IMR-90 (cell line): Measurements from ENCODE around the gene MLLT3. TPM values are rescaled to one million over a fixed set of nuclear protein-coding genes. Genes with fewer than 3 reads are reported as not detected.

Experiments used
- ATAC-seq: fragments of 200-7000 bp; cut with Tn5 transposase; 2 replicates; pipeline ENCODE4 v1.9.1; 2020; ENCODE audit warnings: low read depth, mild to moderate bottlenecking, moderate library complexity
- BruUV-seq: library from RNA; stranded (reverse); fragments of 400-500 nt; replicated peaks from 2 replicates; lab custom pipeline; 2021; lab: Mats Ljungman, UMichigan
- CTCF ChIA-PET: fragments of 300-600 bp; formaldehyde crosslinking; extraction: SDS; loops from one replicate; lab custom pipeline; 2021; ENCODE audit warnings: antibody characterized with exemption; lab: Yijun Ruan, JAX
- POLR2A ChIA-PET: fragments of 300-600 bp; sonication (Branson Sonifier 250); formaldehyde crosslinking; loops from one replicate; lab custom pipeline; 2022; ENCODE audit warnings: antibody characterized with exemption; ENCODE audit not compliant: unreplicated experiment; lab: Charles Lee
- DNase-seq: peaks from one replicate; pipeline ENCODE4 v3.0.0; 2013
- H2AFZ ChIP-seq: replicated peaks from 2 replicates; pipeline ENCODE3; 2013; ENCODE audit warnings: low read length, mild to moderate bottlenecking; ENCODE audit not compliant: poor library complexity
- H2AK5ac ChIP-seq: 2 replicates; pipeline ENCODE4 v1.6.1; 2013; ENCODE audit warnings: low read depth, low read length, inconsistent platforms
- H2AK9ac ChIP-seq: replicated peaks from 2 replicates; pipeline ENCODE3; 2013; ENCODE audit warnings: mild to moderate bottlenecking, low read depth, low read length, moderate library complexity; ENCODE audit not compliant: poor library complexity
- H2BK120ac ChIP-seq: 2 replicates; pipeline ENCODE4 v1.6.1; 2013; ENCODE audit warnings: low read depth, low read length, inconsistent platforms
- H2BK15ac ChIP-seq: 3 replicates; pipeline ENCODE4 v1.6.1; 2013; ENCODE audit warnings: low read depth, low read length, inconsistent platforms
- H2BK20ac ChIP-seq: 2 replicates; pipeline ENCODE4 v1.6.1; 2013; ENCODE audit warnings: low read depth, mild to moderate bottlenecking, inconsistent platforms, low read length, moderate library complexity
- H2BK5ac ChIP-seq: 2 replicates; pipeline ENCODE4 v1.6.1; 2013; ENCODE audit warnings: mild to moderate bottlenecking, low read depth, low read length, inconsistent platforms; ENCODE audit not compliant: poor library complexity, severe bottlenecking
- H3K14ac ChIP-seq: replicated peaks from 2 replicates; pipeline ENCODE4 v1.6.1; 2013; ENCODE audit warnings: low read depth, low read length, inconsistent platforms
- H3K18ac ChIP-seq: 2 replicates; pipeline ENCODE4 v1.6.1; 2013; ENCODE audit warnings: low read depth, low read length, control low read depth
- H3K23ac ChIP-seq: 2 replicates; pipeline ENCODE4 v1.6.1; 2013; ENCODE audit warnings: low read depth, low read length, inconsistent platforms
- H3K27ac ChIP-seq: 2 replicates; pipeline ENCODE4 v1.5.1; 2013; ENCODE audit warnings: mild to moderate bottlenecking, control low read depth, low read length; ENCODE audit not compliant: insufficient read depth
- H3K27me3 ChIP-seq: 2 replicates; pipeline ENCODE4 v1.6.1; 2013; ENCODE audit warnings: low read length; ENCODE audit not compliant: control insufficient read depth, insufficient read depth
- H3K36me3 ChIP-seq: 2 replicates; pipeline ENCODE4 v1.6.1; 2013; ENCODE audit warnings: low read length, mixed read lengths; ENCODE audit not compliant: control insufficient read depth, insufficient read depth
- H3K4ac ChIP-seq: 2 replicates; pipeline ENCODE4 v1.6.1; 2013; ENCODE audit warnings: low read depth, low read length, inconsistent platforms
- H3K4me1 ChIP-seq: 2 replicates; pipeline ENCODE4 v1.6.1; 2013; ENCODE audit warnings: low read length, mixed read lengths; ENCODE audit not compliant: control insufficient read depth, insufficient read depth
- H3K4me2 ChIP-seq: 2 replicates; pipeline ENCODE4 v1.6.1; 2013; ENCODE audit warnings: low read depth, mild to moderate bottlenecking, control low read depth, low read length, moderate library complexity
- H3K4me3 ChIP-seq: 2 replicates; pipeline ENCODE4 v1.5.1; 2013; ENCODE audit warnings: low read depth, mild to moderate bottlenecking, control low read depth, low read length, moderate library complexity; ENCODE audit not compliant: insufficient read depth
- H3K56ac ChIP-seq: 2 replicates; pipeline ENCODE4 v1.6.1; 2013; ENCODE audit warnings: low read length, inconsistent platforms; ENCODE audit not compliant: insufficient read depth; ENCODE audit errors: extremely low read depth
- H3K79me1 ChIP-seq, 2 experiments: 2 replicates each; pipeline ENCODE4 v1.6.1; 2013; ENCODE audit warnings: low read length in 2 of 2, inconsistent platforms in 1 of 2, low read depth in 1 of 2
- H3K9ac ChIP-seq: 2 replicates; pipeline ENCODE4 v1.6.1; 2013; ENCODE audit warnings: low read depth, low read length, control low read depth
- H3K9me1 ChIP-seq: 2 replicates; pipeline ENCODE4 v1.6.1; 2013; ENCODE audit warnings: low read length, inconsistent platforms; ENCODE audit not compliant: insufficient read depth
- H3K9me3 ChIP-seq: 2 replicates; pipeline ENCODE4 v1.6.1; 2013; ENCODE audit warnings: low read length; ENCODE audit not compliant: control insufficient read depth, insufficient read depth
- H4K20me1 ChIP-seq: 2 replicates; pipeline ENCODE4 v1.6.1; 2013; ENCODE audit warnings: low read length, inconsistent platforms; ENCODE audit not compliant: insufficient read depth
- H4K5ac ChIP-seq: 2 replicates; pipeline ENCODE4 v1.6.1; 2013; ENCODE audit warnings: mild to moderate bottlenecking, low read depth, low read length, control low read depth
- H4K8ac ChIP-seq, 2 experiments: 2 replicates each; pipeline ENCODE4 v1.6.1; 2013; ENCODE audit warnings: low read depth in 2 of 2, low read length in 2 of 2, control low read depth in 1 of 2, inconsistent platforms in 1 of 2
- H4K91ac ChIP-seq: 2 replicates; pipeline ENCODE4 v1.6.1; 2013; ENCODE audit warnings: low read depth, low read length, inconsistent platforms; ENCODE audit not compliant: insufficient read depth
- CEBPB ChIP-seq: IDR thresholded peaks from 2 replicates; pipeline ENCODE4 v1.6.1; 2012; ENCODE audit warnings: low read depth, low read length, improper control_type of control experiment
- MAZ ChIP-seq: IDR thresholded peaks from 2 replicates; pipeline ENCODE4 v1.6.1; 2012; ENCODE audit warnings: low read depth, mild to moderate bottlenecking, low read length, improper control_type of control experiment, moderate library complexity, borderline replicate concordance
- RFX5 ChIP-seq: IDR thresholded peaks from 2 replicates; pipeline ENCODE4 v1.8.0; 2012; ENCODE audit warnings: low read depth, mild to moderate bottlenecking, low read length, moderate library complexity
- dilution Hi-C: fragments of 300-500 bp; cut with HindIII; formaldehyde crosslinking; loops from one replicate; pipeline ENCODE4 v1.14.3; 2018; ENCODE audit warnings: low sequenced_read_pairs; ENCODE audit not compliant: unreplicated experiment
- in situ Hi-C: fragments of 300-500 bp; cut with MboI; formaldehyde crosslinking; loops from 3 replicates; pipeline ENCODE4 v1.14.3; 2019; ENCODE audit warnings: low sequenced_read_pairs, inconsistent platforms, mixed read lengths
- intact Hi-C: fragments of 100-400 bp; cut with micrococcal nuclease; formaldehyde crosslinking; loops from 2 replicates; pipeline ENCODE4 v1.10.0; 2022
- polyA plus RNA-seq, 3 experiments: library from polyadenylated mRNA; depleted of rRNA; stranded (reverse); fragments of >200 nt; gene quantifications; 2 replicates each; pipeline ENCODE4 v1.2.3, GENCODE V29; 2012; ENCODE audit warnings: low replicate concordance in 1 of 3
- total RNA-seq: library from RNA; depleted of rRNA; stranded (reverse); fragments of >200 nt; gene quantifications from 2 replicates; pipeline ENCODE4 v1.2.3, GENCODE V29; 2012
- TF ChIP-seq, protein P1 (sequence below): fragments of 150-350 bp; IDR thresholded peaks from 2 replicates; pipeline ENCODE4 v1.6.1; 2017; ENCODE audit warnings: mild to moderate bottlenecking, antibody characterized with exemption, low read length, low read depth

The MLLT3 gene
- total and polyA plus RNA-seq, 2 of the 4 experiments (the other 2 are of a cell fraction): 10.4 to 21.1 TPM

GRCh38 chr9:20568400-20568799, 53.9 kb downstream of the MLLT3 start:
- H3K4me3 ChIP-seq: no peak overlapping the region
- no peak overlapping the region for H4K5ac ChIP-seq
- H3K18ac ChIP-seq: no peak overlapping the region
- H3K4ac ChIP-seq: peak overlapping the region; percentile 32; the same call in 1 of the 2 replicates
- H2BK5ac ChIP-seq: peak overlapping the region; percentile 58
- no peak overlapping the region for H2BK120ac ChIP-seq
- H3K4me2 ChIP-seq: peak overlapping the region; percentile 0; the same call in 1 of the 2 replicates
- H2AFZ ChIP-seq: no peak overlapping the region
- POLR2A ChIA-PET: no interaction called here
- no peak overlapping the region for H4K91ac ChIP-seq
- no peak overlapping the region for H3K14ac ChIP-seq
- no peak overlapping the region for H2BK15ac ChIP-seq
- ATAC-seq (no peak), DNase-seq (no peak)
- no peak overlapping the region for H2AK5ac ChIP-seq
- intact Hi-C loops (loop anchor here (5.0 kb wide), 1 partner anchor 414 kb away; no protein-coding TSS in a partner anchor), in situ Hi-C loops (no loop called here), dilution Hi-C loops (no loop called here)
- no peak overlapping the region for H4K8ac ChIP-seq
- H3K9me1 ChIP-seq: peaks cover 4% of the 10 kb centered on the region
- H2BK20ac ChIP-seq: no peak overlapping the region
- no peak overlapping the region for H3K9ac ChIP-seq
- peaks cover 9% of the 10 kb centered on the region for H3K4me1 ChIP-seq
- no peaks in the 10 kb centered on the region for H4K20me1 ChIP-seq
- H3K27ac ChIP-seq: no peak overlapping the region
- no peaks in the 10 kb centered on the region for H3K36me3 ChIP-seq
- peaks cover 21 to 55% of the 10 kb centered on the region in 2 experiments for H3K79me1 ChIP-seq
- no peaks in the 10 kb centered on the region for H3K27me3 ChIP-seq
- TF ChIP-seq, protein P1, sequence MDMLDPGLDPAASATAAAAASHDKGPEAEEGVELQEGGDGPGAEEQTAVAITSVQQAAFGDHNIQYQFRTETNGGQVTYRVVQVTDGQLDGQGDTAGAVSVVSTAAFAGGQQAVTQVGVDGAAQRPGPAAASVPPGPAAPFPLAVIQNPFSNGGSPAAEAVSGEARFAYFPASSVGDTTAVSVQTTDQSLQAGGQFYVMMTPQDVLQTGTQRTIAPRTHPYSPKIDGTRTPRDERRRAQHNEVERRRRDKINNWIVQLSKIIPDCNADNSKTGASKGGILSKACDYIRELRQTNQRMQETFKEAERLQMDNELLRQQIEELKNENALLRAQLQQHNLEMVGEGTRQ: no peak
- no peak for TF ChIP-seq MAZ
- no peak for TF ChIP-seq CEBPB
- TF ChIP-seq RFX5: no peak
- H3K9me3 ChIP-seq: no peaks in the 10 kb centered on the region
- no peak overlapping the region for H3K56ac ChIP-seq
- no peak overlapping the region for H2AK9ac ChIP-seq
- no TSS peak for BruUV-seq
- CTCF ChIA-PET: no interaction called here
- no peak overlapping the region for H3K23ac ChIP-seq
